PFSK-1 (cell line): ENCODE data around the gene SLC25A38.

ENCODE experiments used
- FOXP2 ChIP-seq: optimal IDR thresholded peaks from 2 replicates; pipeline ENCODE3; 2011; ENCODE audit warnings: borderline replicate concordance, control low read depth, inconsistent platforms; ENCODE audit not compliant: insufficient read depth; ENCODE audit errors: extremely low read length, extremely low read depth
- POLR2AphosphoS5 ChIP-seq: IDR thresholded peaks from 2 replicates; pipeline ENCODE4 v1.6.1; 2012; ENCODE audit warnings: low read depth, mild to moderate bottlenecking, control low read depth, low read length, moderate library complexity
- REST ChIP-seq, 2 experiments: IDR thresholded peaks; 2 replicates each; pipeline versions ENCODE4 v1.6.1 to v1.8.0; 2011 to 2012; ENCODE audit warnings: low read depth in 2 of 2, low read length in 2 of 2, control low read depth in 1 of 2, inconsistent platforms in 1 of 2, mild to moderate bottlenecking in 1 of 2, moderate library complexity in 1 of 2; ENCODE audit not compliant: insufficient read depth in 1 of 2
- SIN3A ChIP-seq: IDR thresholded peaks from 2 replicates; pipeline ENCODE4 v1.6.1; 2012; ENCODE audit warnings: mild to moderate bottlenecking, low read length, moderate library complexity, borderline replicate concordance; ENCODE audit not compliant: insufficient read depth
- TAF1 ChIP-seq: IDR thresholded peaks from 2 replicates; pipeline ENCODE4 v1.6.1; 2012; ENCODE audit warnings: low read length, control low read depth, borderline replicate concordance; ENCODE audit not compliant: insufficient read depth

SLC25A38 gene

GRCh38 chr3:39443530-39443929, 60.4 kb downstream of the SLC25A38 start:
- TF ChIP-seq POLR2AphosphoS5 (no peak), FOXP2 (no peak), TAF1 (no peak), REST (IDR thresholded peaks at IDR 0.05; ENCODE audit: insufficient read depth in 1 of 2, low read depth in 2 of 2, low read length in 2 of 2) (no peak), SIN3A (no peak)

GRCh38 chr3:39445927-39446326, 62.8 kb downstream of the SLC25A38 start:
- TF ChIP-seq POLR2AphosphoS5 (no peak), TAF1 (no peak), FOXP2 (no peak), REST (IDR thresholded peaks at IDR 0.05; ENCODE audit: insufficient read depth in 1 of 2, low read depth in 2 of 2, low read length in 2 of 2) (no peak), SIN3A (no peak)

- TF ChIP-seq TAF1 = no peak
- no peak for TF ChIP-seq POLR2AphosphoS5
- TF ChIP-seq FOXP2 = no peak
- no peak for TF ChIP-seq SIN3A
- TF ChIP-seq REST (IDR thresholded peaks at IDR 0.05; ENCODE audit: insufficient read depth in 1 of 2, low read depth in 2 of 2, low read length in 2 of 2) = no peak
These were observed 63.3 kb downstream of the SLC25A38 start for GRCh38 chr3:39446444-39446843.
